Activated T-cell treated with anti-CD3 and anti-CD28 coated beads, Interleukin-2, amount 50 U/mL, for 4 hours (primary cell): Measurements from ENCODE around the gene KIDINS220. TPM values are rescaled to one million over a fixed set of nuclear protein-coding genes. Genes with fewer than 3 reads are reported as not detected.
"Not testable (repeated sequence)": the region's sequence is repeated elsewhere in the genome, so short reads cannot be mapped to it uniquely, and the experiment has no call there.

Experiments
- ATAC-seq, 2 donors: fragments of 200-7000 bp; cut with Tn5 transposase; one replicate each; pipeline ENCODE4 v1.10.0; 2021
- DNase-seq: peaks from one replicate; pipeline ENCODE4 v3.0.0-alpha.2; 2020
- H3K27me3 Mint-ChIP-seq: one replicate; pipeline ENCODE4 v1.8.0; 2021; ENCODE audit warnings: low read depth, mixed read lengths
- H3K36me3 Mint-ChIP-seq: one replicate; pipeline ENCODE4 v1.8.0; 2022; ENCODE audit warnings: mixed read lengths; ENCODE audit not compliant: insufficient read depth
- H3K4me1 Mint-ChIP-seq: one replicate; pipeline ENCODE4 v1.8.0; 2021; ENCODE audit warnings: low read depth, mixed read lengths
- H3K4me3 Mint-ChIP-seq: one replicate; pipeline ENCODE4 v1.8.0; 2021; ENCODE audit warnings: mild to moderate bottlenecking, moderate library complexity, mixed read lengths
- H3K9me3 Mint-ChIP-seq: one replicate; pipeline ENCODE4 v1.8.0; 2021; ENCODE audit warnings: mixed read lengths
- total RNA-seq, 3 donors: library from RNA; stranded (reverse); gene quantifications; one replicate each; pipeline ENCODE4 v1.2.1, GENCODE V29; 2021

The KIDINS220 gene
- total RNA-seq, 3 donors from 2014 or later: 23.2 to 29.6 (median 27.4) TPM

GRCh38 chr2:8729939-8730338 lies 107.5 kb downstream of the KIDINS220 start:
- Mint-ChIP-seq H3K9me3 (no peaks in the 10 kb centered on the region), H3K4me1 (no peaks in the 10 kb centered on the region), H3K4me3 (no peak overlapping the region), H3K36me3 (peaks cover 51% of the 10 kb centered on the region), H3K27me3 (no peaks in the 10 kb centered on the region)
- DNase-seq: no peak
- no peak for ATAC-seq

GRCh38 chr2:8729101-8729500 lies 108.3 kb downstream of the KIDINS220 start:
- H3K4me3 Mint-ChIP-seq, DNase-seq, H3K4me1 Mint-ChIP-seq, ATAC-seq, H3K9me3 Mint-ChIP-seq, H3K27me3 Mint-ChIP-seq: not testable (repeated sequence)
- peaks cover 48% of the 10 kb centered on the region for H3K36me3 Mint-ChIP-seq

DNA sequence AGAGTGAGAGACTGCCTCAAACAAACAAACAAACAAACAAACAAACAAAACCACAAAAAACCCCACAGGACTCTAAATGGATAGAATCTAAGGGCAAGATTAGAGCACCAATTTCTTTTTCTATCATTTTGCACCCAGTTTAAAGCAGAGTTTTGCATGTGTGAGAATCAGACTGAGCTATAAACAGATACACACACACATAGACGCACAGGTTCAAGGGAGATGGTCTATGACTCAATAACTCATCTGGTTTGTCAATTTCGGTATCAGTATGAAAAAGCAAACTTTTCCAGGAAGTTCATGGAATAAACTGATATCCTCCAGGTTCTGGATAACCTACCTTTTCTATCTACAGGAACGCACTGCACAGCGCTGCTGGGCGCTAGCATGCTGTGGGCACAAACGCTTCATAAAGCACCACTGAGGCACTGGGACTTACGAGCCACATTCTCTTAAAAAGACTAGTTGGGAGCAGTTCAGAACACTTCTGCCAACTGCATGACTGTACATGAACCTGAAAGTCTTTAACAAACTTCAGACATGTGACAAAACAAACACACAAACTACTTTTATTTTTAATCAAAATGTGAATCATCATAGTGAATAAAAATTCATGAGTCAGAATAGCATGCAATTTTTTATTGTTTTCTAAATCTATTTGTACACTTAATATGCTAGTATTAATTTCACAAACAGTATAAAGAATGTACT lies 109.0 kb downstream of the KIDINS220 start:
- ATAC-seq: no peak
- H3K27me3 Mint-ChIP-seq: no peaks in the 10 kb centered on the region
- H3K4me1 Mint-ChIP-seq: no peaks in the 10 kb centered on the region
- peaks cover 45% of the 10 kb centered on the region for H3K36me3 Mint-ChIP-seq
- H3K4me3 Mint-ChIP-seq: no peak overlapping the region
- H3K9me3 Mint-ChIP-seq: no peaks in the 10 kb centered on the region
- DNase-seq: no peak

DNA sequence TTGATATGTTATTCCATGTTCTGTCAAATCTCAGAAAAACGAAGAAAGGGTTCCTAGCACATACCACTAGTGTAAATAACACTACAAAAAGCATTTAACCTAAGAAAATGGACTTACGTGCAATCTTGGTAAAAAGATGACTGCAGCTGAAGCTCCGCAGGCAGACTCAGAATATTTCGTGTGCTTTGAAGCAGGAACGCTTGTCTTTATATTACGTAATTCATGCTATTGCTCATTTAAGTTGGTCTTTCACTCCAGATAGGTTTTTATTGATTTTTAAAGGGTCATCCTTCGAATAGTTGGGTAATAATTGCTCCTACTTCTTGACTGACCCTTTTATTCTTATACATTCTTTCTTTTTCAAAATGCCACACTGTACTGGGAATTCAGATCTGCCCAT lies 111.6 kb downstream of the KIDINS220 start:
- ATAC-seq: no peak
- H3K4me1 Mint-ChIP-seq: no peaks in the 10 kb centered on the region
- H3K27me3 Mint-ChIP-seq: no peaks in the 10 kb centered on the region
- DNase-seq: no peak
- peaks cover 25% of the 10 kb centered on the region for H3K36me3 Mint-ChIP-seq
- H3K4me3 Mint-ChIP-seq: no peak overlapping the region
- no peaks in the 10 kb centered on the region for H3K9me3 Mint-ChIP-seq

DNA sequence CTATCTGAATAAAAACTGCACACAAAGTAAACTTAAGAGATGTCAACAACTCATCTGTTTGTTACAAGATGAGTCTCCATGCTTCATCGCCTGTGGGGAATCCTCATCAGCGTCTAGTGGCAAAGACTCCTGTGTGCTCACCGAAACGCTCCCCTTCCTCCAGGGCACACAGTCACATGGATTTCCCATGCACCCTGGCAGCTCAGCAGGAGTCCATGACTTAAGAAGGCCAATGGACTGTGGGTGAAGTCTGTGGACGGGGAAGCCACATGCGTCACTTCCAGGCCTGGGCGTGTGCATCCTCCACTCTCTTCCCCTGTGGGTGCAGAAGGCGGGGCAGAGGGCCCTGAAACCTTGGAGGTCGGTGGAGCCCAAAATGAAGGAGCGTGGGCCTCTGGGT lies 114.4 kb downstream of the KIDINS220 start:
- no peaks in the 10 kb centered on the region for H3K9me3 Mint-ChIP-seq
- peaks cover 4% of the 10 kb centered on the region for H3K36me3 Mint-ChIP-seq
- H3K4me3 Mint-ChIP-seq: no peak overlapping the region
- H3K27me3 Mint-ChIP-seq: no peaks in the 10 kb centered on the region
- DNase-seq: no peak
- no peaks in the 10 kb centered on the region for H3K4me1 Mint-ChIP-seq
- ATAC-seq: no peak

DNA sequence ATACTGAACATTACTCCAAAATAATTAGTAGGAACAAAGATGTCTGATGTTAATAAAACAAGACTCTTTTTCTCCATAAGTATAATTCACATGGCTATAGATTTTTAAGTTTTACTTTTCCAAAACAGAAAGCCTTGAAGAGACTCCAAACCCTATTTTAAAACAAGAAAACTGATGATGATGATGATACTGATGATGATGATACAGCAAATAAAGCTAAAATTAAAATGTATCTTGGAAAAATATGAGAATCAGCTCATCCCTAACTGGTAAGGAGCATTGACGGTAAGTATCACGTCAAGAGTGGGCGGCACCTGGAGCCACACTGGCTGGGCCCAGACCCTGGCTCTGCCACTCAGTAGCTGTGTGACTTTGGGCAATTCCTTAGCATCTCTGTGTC lies 116.0 kb downstream of the KIDINS220 start:
- H3K27me3 Mint-ChIP-seq: no peaks in the 10 kb centered on the region
- no peak for DNase-seq

DNA sequence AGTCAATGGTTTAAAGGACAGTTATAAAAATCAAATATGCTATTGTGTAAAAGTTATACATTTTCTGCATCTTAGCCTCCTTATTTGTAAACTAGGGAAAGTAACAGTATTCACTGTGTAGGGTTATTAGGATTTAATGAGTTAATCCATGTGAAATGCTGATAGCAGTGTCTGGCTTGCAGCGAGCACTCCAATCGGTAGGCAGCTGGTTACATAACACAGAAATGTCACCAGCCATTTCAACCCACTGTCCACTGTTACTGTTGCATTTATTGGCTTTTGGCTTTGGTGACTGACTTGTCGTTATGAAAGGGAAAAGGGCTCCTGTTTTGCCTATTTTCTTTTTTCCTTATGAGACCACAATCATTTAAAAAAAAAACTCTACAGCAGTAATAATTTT lies 116.7 kb downstream of the KIDINS220 start:
- H3K27me3 Mint-ChIP-seq: no peaks in the 10 kb centered on the region
- no peaks in the 10 kb centered on the region for H3K4me1 Mint-ChIP-seq
- H3K36me3 Mint-ChIP-seq: no peaks in the 10 kb centered on the region
- peaks cover 5% of the 10 kb centered on the region for H3K9me3 Mint-ChIP-seq
- H3K4me3 Mint-ChIP-seq: no peak overlapping the region
- DNase-seq (no peak), ATAC-seq (no peak)

More for the DNA sequence above, 116.0 kb downstream of the KIDINS220 start:
- no peak for ATAC-seq
- Mint-ChIP-seq H3K9me3 (no peaks in the 10 kb centered on the region), H3K36me3 (peaks cover 3% of the 10 kb centered on the region), H3K4me1 (no peaks in the 10 kb centered on the region), H3K4me3 (no peak overlapping the region)

GRCh38 chr2:8719528-8719927 lies 117.9 kb downstream of the KIDINS220 start:
- ATAC-seq (no peak), DNase-seq (no peak)
- no peaks in the 10 kb centered on the region for H3K36me3 Mint-ChIP-seq
- H3K9me3 Mint-ChIP-seq: peaks cover 7% of the 10 kb centered on the region
- H3K27me3 Mint-ChIP-seq: peaks cover 3% of the 10 kb centered on the region
- no peaks in the 10 kb centered on the region for H3K4me1 Mint-ChIP-seq
- no peak overlapping the region for H3K4me3 Mint-ChIP-seq

- Mint-ChIP-seq H3K4me3 (no peak overlapping the region), H3K36me3 (no peaks in the 10 kb centered on the region), H3K9me3 (peaks cover 7% of the 10 kb centered on the region), H3K4me1 (no peaks in the 10 kb centered on the region), H3K27me3 (peaks cover 17% of the 10 kb centered on the region)
- ATAC-seq (no peak), DNase-seq (no peak)
Measured at GRCh38 chr2:8714971-8715370, 122.4 kb downstream of the KIDINS220 start.

- Mint-ChIP-seq H3K4me3 (no peak overlapping the region), H3K36me3 (no peaks in the 10 kb centered on the region), H3K9me3 (peaks cover 7% of the 10 kb centered on the region), H3K27me3 (peaks cover 17% of the 10 kb centered on the region), H3K4me1 (no peaks in the 10 kb centered on the region)
- DNase-seq (no peak), ATAC-seq (no peak)
Measured at GRCh38 chr2:8714283-8714682, 123.1 kb downstream of the KIDINS220 start.

GRCh38 chr2:8710951-8711350 lies 126.5 kb downstream of the KIDINS220 start:
- Mint-ChIP-seq H3K9me3 (peaks cover 11% of the 10 kb centered on the region), H3K27me3 (peaks cover 19% of the 10 kb centered on the region), H3K4me3 (no peak overlapping the region), H3K4me1 (no peaks in the 10 kb centered on the region), H3K36me3 (no peaks in the 10 kb centered on the region)
- DNase-seq (no peak), ATAC-seq (no peak)

- Mint-ChIP-seq H3K9me3 (peaks cover 7% of the 10 kb centered on the region), H3K4me1 (no peaks in the 10 kb centered on the region), H3K4me3 (no peak overlapping the region), H3K27me3 (peaks cover 17% of the 10 kb centered on the region), H3K36me3 (no peaks in the 10 kb centered on the region)
- no peak for DNase-seq
- no peak for ATAC-seq
Measured at GRCh38 chr2:8709611-8710010, 127.8 kb downstream of the KIDINS220 start.

- H3K4me1 Mint-ChIP-seq: no peaks in the 10 kb centered on the region
- DNase-seq (no peak), ATAC-seq (no peak)
- H3K9me3 Mint-ChIP-seq: peaks cover 7% of the 10 kb centered on the region
- H3K27me3 Mint-ChIP-seq: peaks cover 2% of the 10 kb centered on the region
- no peak overlapping the region for H3K4me3 Mint-ChIP-seq
- H3K36me3 Mint-ChIP-seq: no peaks in the 10 kb centered on the region
Measured at GRCh38 chr2:8704906-8705305, 132.5 kb downstream of the KIDINS220 start.

- Mint-ChIP-seq H3K9me3 (no peaks in the 10 kb centered on the region), H3K36me3 (no peaks in the 10 kb centered on the region), H3K4me3 (no peak overlapping the region), H3K27me3 (no peaks in the 10 kb centered on the region), H3K4me1 (no peaks in the 10 kb centered on the region)
- no peak for ATAC-seq
- no peak for DNase-seq
Measured at GRCh38 chr2:8701681-8702379, 135.6 kb downstream of the KIDINS220 start.

DNA sequence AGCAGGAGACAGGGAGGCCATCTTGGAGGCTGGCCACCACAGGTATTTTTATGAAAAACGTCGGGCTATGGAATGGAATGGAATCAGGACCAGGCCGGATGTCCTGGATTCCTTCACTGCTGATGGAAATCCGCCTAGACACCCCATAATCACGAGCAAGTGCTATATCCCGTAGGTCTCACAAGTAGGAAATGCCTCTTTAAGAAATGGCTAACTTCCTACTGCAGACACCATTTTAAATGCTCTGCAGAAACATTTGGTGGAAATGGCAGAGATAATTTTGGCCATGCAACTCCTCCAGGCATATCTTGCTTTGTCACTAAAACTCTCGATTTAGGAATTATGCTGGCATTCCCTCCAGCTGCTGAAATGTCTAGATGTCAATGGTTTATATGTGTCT lies 137.6 kb downstream of the KIDINS220 start:
- H3K4me3 Mint-ChIP-seq: no peak overlapping the region
- DNase-seq (no peak), ATAC-seq (no peak)
- no peaks in the 10 kb centered on the region for H3K9me3 Mint-ChIP-seq
- no peaks in the 10 kb centered on the region for H3K27me3 Mint-ChIP-seq
- H3K4me1 Mint-ChIP-seq: no peaks in the 10 kb centered on the region
- H3K36me3 Mint-ChIP-seq: no peaks in the 10 kb centered on the region
